HG03521 (cell line): ENCODE measurements around the gene ZBED2.
"Not testable (repeated sequence)": the region's sequence is repeated elsewhere in the genome, so short reads cannot be mapped to it uniquely, and the experiment has no call there.

Experiments
- ATAC-seq: cut with Tn5 transposase; IDR thresholded peaks from one replicate; pipeline ENCODE4 v1.9.1; 2021; ENCODE audit warnings: mild to moderate bottlenecking, moderate library complexity; ENCODE audit not compliant: unreplicated experiment

The ZBED2 gene

GRCh38 chr3:111595232-111595631 lies at the start of gene ZBED2:
TSS of gene ZBED2 (minus strand) at chr3:111595346. CDS start at chr3:111594201, 1,145 bp downstream.
- ATAC-seq, result no peak

- no peak for ATAC-seq
These were observed 44.2 kb upstream of the ZBED2 start for GRCh38 chr3:111639316-111639715.

- ATAC-seq, result no peak
These were observed 41.3 kb upstream of the ZBED2 start for GRCh38 chr3:111636366-111636885.

GRCh38 chr3:111635403-111635802 lies 40.3 kb upstream of the ZBED2 start:
- ATAC-seq, result no peak

GRCh38 chr3:111630638-111631037 lies 35.5 kb upstream of the ZBED2 start:
- not testable (repeated sequence) for ATAC-seq

GRCh38 chr3:111629018-111629417 lies 33.9 kb upstream of the ZBED2 start:
- ATAC-seq, result not testable (repeated sequence)

- no peak for ATAC-seq
These were observed 31.9 kb upstream of the ZBED2 start for GRCh38 chr3:111627092-111627491.

- ATAC-seq, result no peak
These were observed 26.4 kb upstream of the ZBED2 start for GRCh38 chr3:111621535-111621934.

- no peak for ATAC-seq
These were observed 24.7 kb upstream of the ZBED2 start for GRCh38 chr3:111619833-111620232.

- ATAC-seq, result no peak
These were observed 23.8 kb upstream of the ZBED2 start for GRCh38 chr3:111618945-111619344.

GRCh38 chr3:111617912-111618601 lies 22.9 kb upstream of the ZBED2 start:
- no peak for ATAC-seq

GRCh38 chr3:111617406-111617805 lies 22.3 kb upstream of the ZBED2 start:
- ATAC-seq, result no peak

- ATAC-seq, result peak; percentile 83
These were observed 21.4 kb upstream of the ZBED2 start for GRCh38 chr3:111616417-111617105.

- no peak for ATAC-seq
These were observed 20.7 kb upstream of the ZBED2 start for GRCh38 chr3:111615880-111616279.

- ATAC-seq, result no peak
These were observed 18.1 kb upstream of the ZBED2 start for GRCh38 chr3:111613294-111613693.

- peak; percentile 5 for ATAC-seq
These were observed 15.5 kb upstream of the ZBED2 start for GRCh38 chr3:111610612-111611054.

GRCh38 chr3:111610189-111610588 lies 15.0 kb upstream of the ZBED2 start:
- ATAC-seq, result peak; percentile 85

GRCh38 chr3:111609700-111610099 lies 14.6 kb upstream of the ZBED2 start:
- no peak for ATAC-seq

- ATAC-seq, result no peak
These were observed 13.2 kb upstream of the ZBED2 start for GRCh38 chr3:111608383-111608782.

- ATAC-seq, result no peak
These were observed 12.2 kb upstream of the ZBED2 start for GRCh38 chr3:111607240-111607920.

- ATAC-seq, result no peak
These were observed 10.3 kb upstream of the ZBED2 start for GRCh38 chr3:111605493-111605892.

GRCh38 chr3:111605018-111605417 lies 9.9 kb upstream of the ZBED2 start:
- no peak for ATAC-seq
